ENCODE results near the gene DCAF17.

Gene DCAF17

DNA sequence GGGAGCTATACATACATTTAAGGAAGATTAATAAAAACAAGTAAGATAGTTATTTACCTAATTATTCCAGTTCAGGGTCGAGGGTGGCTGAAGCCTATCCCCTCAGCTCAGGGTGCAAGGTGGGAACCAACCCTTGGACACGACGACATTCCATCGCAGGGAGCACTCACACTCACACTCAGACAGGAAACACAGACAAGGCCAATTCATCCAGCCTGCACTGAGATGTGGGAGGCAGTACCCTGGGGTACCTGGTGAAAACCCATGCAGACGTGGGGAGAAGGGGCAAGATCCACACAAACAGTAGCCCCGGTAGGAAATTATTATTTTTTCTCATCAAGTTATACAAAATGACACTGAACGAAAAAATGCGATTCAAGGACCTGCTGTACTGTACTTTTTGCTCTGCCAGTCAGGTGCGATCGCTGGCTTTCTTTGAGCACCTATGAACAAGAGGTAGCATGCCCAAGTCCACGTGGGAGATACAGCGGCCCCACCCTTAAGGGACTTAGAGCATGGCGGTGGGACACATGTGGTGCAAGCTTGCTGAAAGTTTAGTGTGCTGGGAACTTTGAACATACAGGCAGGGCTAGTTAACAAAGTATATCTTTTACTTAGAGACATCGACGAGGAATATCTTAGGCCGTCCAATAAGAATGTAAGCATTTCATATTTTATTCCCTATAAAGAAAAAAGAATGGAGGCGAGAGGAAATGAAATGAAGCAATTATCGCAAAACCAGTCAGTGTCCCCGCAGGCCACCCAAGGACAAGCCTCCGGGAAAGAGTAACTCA is 860 bp upstream of the DCAF17 start:
- TF ChIP-seq, protein P1, sequence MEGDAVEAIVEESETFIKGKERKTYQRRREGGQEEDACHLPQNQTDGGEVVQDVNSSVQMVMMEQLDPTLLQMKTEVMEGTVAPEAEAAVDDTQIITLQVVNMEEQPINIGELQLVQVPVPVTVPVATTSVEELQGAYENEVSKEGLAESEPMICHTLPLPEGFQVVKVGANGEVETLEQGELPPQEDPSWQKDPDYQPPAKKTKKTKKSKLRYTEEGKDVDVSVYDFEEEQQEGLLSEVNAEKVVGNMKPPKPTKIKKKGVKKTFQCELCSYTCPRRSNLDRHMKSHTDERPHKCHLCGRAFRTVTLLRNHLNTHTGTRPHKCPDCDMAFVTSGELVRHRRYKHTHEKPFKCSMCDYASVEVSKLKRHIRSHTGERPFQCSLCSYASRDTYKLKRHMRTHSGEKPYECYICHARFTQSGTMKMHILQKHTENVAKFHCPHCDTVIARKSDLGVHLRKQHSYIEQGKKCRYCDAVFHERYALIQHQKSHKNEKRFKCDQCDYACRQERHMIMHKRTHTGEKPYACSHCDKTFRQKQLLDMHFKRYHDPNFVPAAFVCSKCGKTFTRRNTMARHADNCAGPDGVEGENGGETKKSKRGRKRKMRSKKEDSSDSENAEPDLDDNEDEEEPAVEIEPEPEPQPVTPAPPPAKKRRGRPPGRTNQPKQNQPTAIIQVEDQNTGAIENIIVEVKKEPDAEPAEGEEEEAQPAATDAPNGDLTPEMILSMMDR (IDR thresholded peaks at IDR 0.05; ENCODE audit: low read depth, low read length): no peak
- peak overlapping the region; percentile 71 for H3K4me3 ChIP-seq (ENCODE audit: low read depth, low read length)

DNA sequence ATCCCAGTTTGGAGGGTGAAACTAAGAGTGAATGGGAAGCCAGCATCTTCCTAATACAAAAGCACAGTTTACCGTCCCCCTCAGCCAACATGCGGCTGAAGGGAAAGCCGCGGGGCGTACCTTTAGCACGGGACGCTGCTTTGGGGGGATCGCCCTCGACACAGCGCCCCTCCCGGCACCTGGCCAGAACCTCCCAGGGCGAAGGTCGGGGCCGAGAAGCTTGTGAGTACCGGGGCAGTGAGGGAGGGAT is 338 bp upstream of the DCAF17 start, which contains the start of gene METTL8:
TSS of gene METTL8 (minus strand) at position 228 of the 250 bp plus-strand sequence. CDS start 41,805 bp downstream, outside the sequence.
- H3K4me3 ChIP-seq (ENCODE audit: low read depth, low read length): peak within 1 kb of the TSS; percentile 71
- TF ChIP-seq, protein P1 (IDR thresholded peaks at IDR 0.05; ENCODE audit: low read depth, low read length): peak; percentile 16; the same call in 1 of the 2 replicates

DNA sequence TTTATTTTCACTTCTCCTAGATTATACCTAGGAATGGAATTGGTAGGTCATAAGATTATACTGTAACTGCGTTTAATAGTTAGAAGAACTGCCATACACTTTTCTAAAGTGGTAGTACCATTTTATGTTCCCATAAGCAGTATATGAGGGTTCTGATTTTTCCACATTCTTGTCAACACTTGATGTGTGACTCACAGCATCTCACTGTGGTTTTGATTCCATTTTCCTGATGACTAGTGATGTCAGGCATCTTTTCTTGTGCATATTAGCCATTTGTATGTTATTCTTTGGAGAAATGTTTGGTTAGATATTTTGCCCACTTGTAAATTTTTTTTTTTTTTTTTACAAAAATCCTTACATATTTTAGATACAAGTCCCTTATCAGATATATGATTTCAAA is 2.3 kb downstream of the DCAF17 start:
- TF ChIP-seq, protein P1 (IDR thresholded peaks at IDR 0.05; ENCODE audit: low read depth, low read length): no peak
- H3K4me3 ChIP-seq (ENCODE audit: low read depth, low read length): no peak overlapping the region

GRCh38 chr2:171441470-171441869 is 7.4 kb downstream of the DCAF17 start:
- TF ChIP-seq, protein P1 (IDR thresholded peaks at IDR 0.05; ENCODE audit: low read depth, low read length): no peak
- no peak overlapping the region for H3K4me3 ChIP-seq (ENCODE audit: low read depth, low read length)

DNA sequence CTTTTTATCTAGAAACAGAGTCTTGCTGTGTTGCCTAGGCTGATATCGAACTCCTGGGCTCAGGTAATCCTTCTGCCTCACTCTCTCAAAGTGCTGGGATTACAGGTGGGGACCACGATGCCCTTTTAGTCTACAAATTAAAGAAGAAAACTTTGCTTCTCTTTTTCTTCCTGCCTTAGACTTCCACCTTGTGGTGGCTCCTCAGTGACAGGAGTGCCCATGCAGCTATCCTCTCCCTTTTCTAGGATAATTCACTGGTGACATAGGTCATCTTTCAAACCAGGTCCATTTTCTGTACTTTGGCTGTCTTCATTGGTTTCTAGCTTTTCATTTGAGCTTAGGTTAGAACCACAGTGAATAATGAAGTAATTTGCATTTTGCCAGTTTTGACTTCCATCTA is 13.6 kb downstream of the DCAF17 start:
- TF ChIP-seq, protein P1 (IDR thresholded peaks at IDR 0.05; ENCODE audit: low read depth, low read length): no peak
- no peak overlapping the region for H3K4me3 ChIP-seq (ENCODE audit: low read depth, low read length)

GRCh38 chr2:171451074-171451473 is 17.0 kb downstream of the DCAF17 start:
- no peak overlapping the region for H3K4me3 ChIP-seq (ENCODE audit: low read depth, low read length)
- TF ChIP-seq, protein P1 (IDR thresholded peaks at IDR 0.05; ENCODE audit: low read depth, low read length): no peak

- TF ChIP-seq, protein P1 (IDR thresholded peaks at IDR 0.05; ENCODE audit: low read depth, low read length): no peak
- H3K4me3 ChIP-seq (ENCODE audit: low read depth, low read length): no peak overlapping the region
Observed at GRCh38 chr2:171452773-171453172, 18.7 kb downstream of the DCAF17 start.
